HG02884 (cell line): Measurements from ENCODE around the gene MCL1.
"Not testable (repeated sequence)": the region's sequence is repeated elsewhere in the genome, so short reads cannot be mapped to it uniquely, and the experiment has no call there.

ENCODE experiments used
- ATAC-seq: cut with Tn5 transposase; IDR thresholded peaks from one replicate; pipeline ENCODE4 v1.9.1; 2021; ENCODE audit warnings: mild to moderate bottlenecking, moderate library complexity; ENCODE audit not compliant: unreplicated experiment

The MCL1 gene

GRCh38 chr1:150603711-150604110 is 24.3 kb upstream of the MCL1 start:
- no peak for ATAC-seq

- not testable (repeated sequence) for ATAC-seq
Observed at GRCh38 chr1:150602372-150602771, 23.0 kb upstream of the MCL1 start.

GRCh38 chr1:150601540-150601939 is 22.1 kb upstream of the MCL1 start:
- no peak for ATAC-seq

GRCh38 chr1:150598346-150598745 is 18.9 kb upstream of the MCL1 start:
- ATAC-seq: not testable (repeated sequence)

GRCh38 chr1:150596976-150597375 is 17.6 kb upstream of the MCL1 start:
- ATAC-seq: no peak

- no peak for ATAC-seq
Observed at GRCh38 chr1:150596095-150596892, 16.9 kb upstream of the MCL1 start.

- no peak for ATAC-seq
Observed at GRCh38 chr1:150582371-150582770, 3.0 kb upstream of the MCL1 start.

- ATAC-seq: not testable (repeated sequence)
Observed at GRCh38 chr1:150581962-150582361, 2.6 kb upstream of the MCL1 start.

- not testable (repeated sequence) for ATAC-seq
Observed at GRCh38 chr1:150581437-150581836, 2.0 kb upstream of the MCL1 start.

GRCh38 chr1:150580966-150581365 is 1.6 kb upstream of the MCL1 start:
- not testable (repeated sequence) for ATAC-seq

GRCh38 chr1:150579945-150580642 is 684 bp upstream of the MCL1 start:
- no peak for ATAC-seq

- peak; percentile 2 for ATAC-seq
Observed at GRCh38 chr1:150578272-150579109, 919 bp downstream of the MCL1 start.

- ATAC-seq: no peak
Observed at GRCh38 chr1:150577557-150578271, 1.7 kb downstream of the MCL1 start.

- ATAC-seq: no peak
Observed at GRCh38 chr1:150576794-150577556, 2.4 kb downstream of the MCL1 start.

- no peak for ATAC-seq
Observed at GRCh38 chr1:150576367-150576711, 3.1 kb downstream of the MCL1 start.

GRCh38 chr1:150575518-150576366 is 3.7 kb downstream of the MCL1 start:
- no peak for ATAC-seq

GRCh38 chr1:150575072-150575489 is 4.3 kb downstream of the MCL1 start:
- no peak for ATAC-seq

- no peak for ATAC-seq
Observed at GRCh38 chr1:150574260-150575071, 4.9 kb downstream of the MCL1 start.
